HCT116 (cell line): Measurements from ENCODE around the gene PCARE. TPM values are rescaled to one million over a fixed set of nuclear protein-coding genes. Genes with fewer than 3 reads are reported as not detected.

Experiments
- ATAC-seq: fragments of 200-7000 bp; cut with Tn5 transposase; 2 replicates; pipeline ENCODE4 v1.9.1; 2020; ENCODE audit warnings: mild to moderate bottlenecking, moderate library complexity
- BruUV-seq: library from RNA; stranded (reverse); fragments of 400-500 nt; replicated peaks from 2 replicates; lab custom pipeline; 2021; lab: Mats Ljungman, UMichigan
- CTCF ChIA-PET: fragments of 300-600 bp; sonication (Branson Sonifier 250); formaldehyde crosslinking; loops from one replicate; lab custom pipeline; 2021; ENCODE audit warnings: antibody characterized with exemption; lab: Charles Lee
- POLR2A ChIA-PET: fragments of 300-600, 350-600 bp; sonication (Branson Sonifier 250); formaldehyde crosslinking; loops from one replicate; lab custom pipeline; 2021; ENCODE audit warnings: antibody characterized with exemption; lab: Charles Lee
- RAD21 ChIA-PET, 2 experiments: fragments of 300-600 bp; sonication (Branson Sonifier 250); formaldehyde crosslinking; loops; one replicate each; lab custom pipeline; 2023; ENCODE audit warnings: low total read pairs in 2 of 2; ENCODE audit not compliant: uncharacterized antibody in 2 of 2, unreplicated experiment in 2 of 2, low non-redundant PET in 1 of 2; lab: Charles Lee
- DNase-seq: peaks from one replicate; pipeline ENCODE4 v3.0.0-alpha.2; 2010; ENCODE audit warnings: low read depth, low spot score
- H2AFZ ChIP-seq: fragments of 200-600 bp; shearing (Covaris generic), sonication (generic); 2 replicates; pipeline ENCODE4 v1.6.1; 2017; ENCODE audit warnings: low read depth, mixed run types, mixed read lengths, antibody characterized with exemption, low read length; ENCODE audit not compliant: poor library complexity, severe bottlenecking
- H3K27ac ChIP-seq: 2 replicates; pipeline ENCODE4 v1.5.1; 2012; ENCODE audit warnings: low read depth, low read length
- H3K27me3 ChIP-seq: fragments of 200-600 bp; sonication (generic); 2 replicates; pipeline ENCODE4 v1.6.1; 2016; ENCODE audit warnings: mixed run types, low read length, mixed read lengths; ENCODE audit not compliant: insufficient read depth
- H3K36me3 ChIP-seq, 2 experiments: fragments of 200-500 bp in 1 of 2; fragments of 200-600 bp in 1 of 2; sonication (Bioruptor generic) in 1 of 2; sonication (generic) in 1 of 2; 2 replicates each; pipeline versions ENCODE4 v1.5.1 to v1.6.1; 2014 to 2016; ENCODE audit warnings: low read length in 2 of 2, inconsistent platforms in 1 of 2, mixed read lengths in 1 of 2, mixed run types in 1 of 2; ENCODE audit not compliant: insufficient read depth in 2 of 2, control insufficient read depth in 1 of 2
- H3K4me1 ChIP-seq, 2 experiments: fragments of 200-600 bp in 1 of 2; sonication (generic) in 1 of 2; 2 replicates each; pipeline versions ENCODE4 v1.5.1 to v1.6.1; 2012 to 2017; ENCODE audit warnings: low read length in 2 of 2, inconsistent platforms in 1 of 2, mild to moderate bottlenecking in 1 of 2, mixed read lengths in 1 of 2, mixed run types in 1 of 2, moderate library complexity in 1 of 2; ENCODE audit not compliant: insufficient read depth in 2 of 2, control insufficient read depth in 1 of 2
- H3K4me2 ChIP-seq: fragments of 200-600 bp; sonication (generic); 2 replicates; pipeline ENCODE4 v1.6.1; 2017; ENCODE audit warnings: mixed run types, low read length, mixed read lengths
- H3K4me3 ChIP-seq, 2 experiments: fragments of 200-600 bp in 1 of 2; sonication (generic) in 1 of 2; replicated peaks in 1 of 2; 2 replicates each; pipeline ENCODE4 v1.5.1; 2011 to 2016; ENCODE audit warnings: low read length in 2 of 2, control low read depth in 1 of 2, low read depth in 1 of 2, mild to moderate bottlenecking in 1 of 2, mixed read lengths in 1 of 2, mixed run types in 1 of 2
- H3K79me2 ChIP-seq: fragments of 200-600 bp; sonication (generic); 2 replicates; pipeline ENCODE4 v1.6.1; 2017; ENCODE audit warnings: mild to moderate bottlenecking, mixed run types, low read length, moderate library complexity, mixed read lengths; ENCODE audit not compliant: insufficient read depth
- H3K9ac ChIP-seq: fragments of 200-600 bp; sonication (generic); 2 replicates; pipeline ENCODE4 v1.6.1; 2016; ENCODE audit warnings: low read length, mixed read lengths
- H3K9me2 ChIP-seq: fragments of 200-600 bp; sonication (generic), shearing (Covaris generic); 2 replicates; pipeline ENCODE4 v1.6.1; 2017; ENCODE audit warnings: mixed run types, mild to moderate bottlenecking, moderate library complexity; ENCODE audit not compliant: insufficient read depth
- H3K9me3 ChIP-seq, 2 experiments: fragments of 200-500 bp in 1 of 2; fragments of 200-600 bp in 1 of 2; sonication (Bioruptor generic) in 1 of 2; sonication (generic) in 1 of 2; 2 replicates each; pipeline ENCODE4 v1.6.1; 2014 to 2017; ENCODE audit warnings: low read length in 2 of 2, mixed read lengths in 2 of 2, inconsistent platforms in 1 of 2, low read depth in 1 of 2, mild to moderate bottlenecking in 1 of 2, mixed run types in 1 of 2, moderate library complexity in 1 of 2; ENCODE audit not compliant: control insufficient read depth in 1 of 2, insufficient read depth in 1 of 2
- H4K20me1 ChIP-seq: fragments of 200-600 bp; sonication (generic), shearing (Covaris generic); 2 replicates; pipeline ENCODE4 v1.6.1; 2017; ENCODE audit warnings: mixed run types, mild to moderate bottlenecking, moderate library complexity; ENCODE audit not compliant: insufficient read depth
- JUND ChIP-seq: IDR thresholded peaks from 2 replicates; pipeline ENCODE4 v1.6.1; 2012
- REST ChIP-seq: IDR thresholded peaks from 2 replicates; pipeline ENCODE4 v1.6.1; 2012; ENCODE audit warnings: low read depth
- SP1 ChIP-seq: IDR thresholded peaks from 2 replicates; pipeline ENCODE4 v1.6.1; 2012; ENCODE audit warnings: low read depth
- SRF ChIP-seq: IDR thresholded peaks from 2 replicates; pipeline ENCODE4 v1.6.1; 2012; ENCODE audit warnings: low read depth
- YY1 ChIP-seq: IDR thresholded peaks from 2 replicates; pipeline ENCODE4 v1.6.1; 2011; ENCODE audit warnings: low read length, low read depth, moderate library complexity, mild to moderate bottlenecking; ENCODE audit not compliant: insufficient replicate concordance; ENCODE audit errors: extremely low read depth
- ZFX ChIP-seq: fragments of 450-650 bp; IDR thresholded peaks from 2 replicates; pipeline ENCODE4 v1.6.1; 2017
- intact Hi-C: fragments of 100-400 bp; cut with micrococcal nuclease; formaldehyde crosslinking; loops from 2 replicates; pipeline ENCODE4 v1.10.0; 2022
- total RNA-seq: library from RNA; stranded (reverse); gene quantifications from one replicate; pipeline ENCODE4 v1.2.1, GENCODE V29; 2021; ENCODE audit not compliant: unreplicated experiment
- TF ChIP-seq, protein P1 (sequence below): IDR thresholded peaks from 2 replicates; pipeline ENCODE4 v1.6.1; 2011; ENCODE audit warnings: mild to moderate bottlenecking, low read length, moderate library complexity; ENCODE audit not compliant: insufficient replicate concordance; ENCODE audit errors: extremely low read depth
- TF ChIP-seq, protein P2 (sequence below): IDR thresholded peaks from 2 replicates; pipeline ENCODE4 v1.6.1; 2012

PCARE gene
- total RNA-seq, 1 experiment from 2014 or later = not detected

- no peaks in the 10 kb centered on the region for H3K36me3 ChIP-seq
- TF ChIP-seq SRF (no peak), REST (no peak), ZFX (no peak), SP1 (no peak), JUND (no peak), YY1 (no peak)
- TF ChIP-seq, protein P1, sequence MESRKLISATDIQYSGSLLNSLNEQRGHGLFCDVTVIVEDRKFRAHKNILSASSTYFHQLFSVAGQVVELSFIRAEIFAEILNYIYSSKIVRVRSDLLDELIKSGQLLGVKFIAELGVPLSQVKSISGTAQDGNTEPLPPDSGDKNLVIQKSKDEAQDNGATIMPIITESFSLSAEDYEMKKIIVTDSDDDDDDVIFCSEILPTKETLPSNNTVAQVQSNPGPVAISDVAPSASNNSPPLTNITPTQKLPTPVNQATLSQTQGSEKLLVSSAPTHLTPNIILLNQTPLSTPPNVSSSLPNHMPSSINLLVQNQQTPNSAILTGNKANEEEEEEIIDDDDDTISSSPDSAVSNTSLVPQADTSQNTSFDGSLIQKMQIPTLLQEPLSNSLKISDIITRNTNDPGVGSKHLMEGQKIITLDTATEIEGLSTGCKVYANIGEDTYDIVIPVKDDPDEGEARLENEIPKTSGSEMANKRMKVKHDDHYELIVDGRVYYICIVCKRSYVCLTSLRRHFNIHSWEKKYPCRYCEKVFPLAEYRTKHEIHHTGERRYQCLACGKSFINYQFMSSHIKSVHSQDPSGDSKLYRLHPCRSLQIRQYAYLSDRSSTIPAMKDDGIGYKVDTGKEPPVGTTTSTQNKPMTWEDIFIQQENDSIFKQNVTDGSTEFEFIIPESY = no peak
- TF ChIP-seq, protein P2, sequence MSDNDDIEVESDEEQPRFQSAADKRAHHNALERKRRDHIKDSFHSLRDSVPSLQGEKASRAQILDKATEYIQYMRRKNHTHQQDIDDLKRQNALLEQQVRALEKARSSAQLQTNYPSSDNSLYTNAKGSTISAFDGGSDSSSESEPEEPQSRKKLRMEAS = no peak
- RAD21 ChIA-PET = no interaction called here
- no peak overlapping the region for H3K27ac ChIP-seq
- intact Hi-C loops = no loop called here
- H3K9ac ChIP-seq = no peak overlapping the region
- DNase-seq = no peak
- H3K79me2 ChIP-seq = no peaks in the 10 kb centered on the region
- no peaks in the 10 kb centered on the region for H3K9me2 ChIP-seq
- POLR2A ChIA-PET = no interaction called here
- BruUV-seq = no TSS peak
- no peaks in the 10 kb centered on the region for H3K9me3 ChIP-seq
- H3K27me3 ChIP-seq = no peaks in the 10 kb centered on the region
- CTCF ChIA-PET = no interaction called here
- H3K4me3 ChIP-seq = no peak overlapping the region
- ATAC-seq = no peak
- no peak overlapping the region for H3K4me2 ChIP-seq
- H4K20me1 ChIP-seq = no peaks in the 10 kb centered on the region
- H2AFZ ChIP-seq = no peak overlapping the region
- no peaks in the 10 kb centered on the region for H3K4me1 ChIP-seq
These were observed 27.1 kb downstream of the PCARE start for GRCh38 chr2:29047083-29047845.
